HFF-Myc (cell line): Measurements from ENCODE around the gene PDK2.

Source experiments
- DNase-seq: peaks from one replicate; pipeline ENCODE4 v3.0.0-alpha.2; 2011; ENCODE audit warnings: low read depth; ENCODE audit errors: extremely low read depth
- H3K4me3 ChIP-seq: replicated peaks from 2 replicates; pipeline ENCODE4 v1.5.1; 2011; ENCODE audit warnings: low read depth, mild to moderate bottlenecking, control low read depth, low read length
- TF ChIP-seq, protein P1 (sequence below): IDR thresholded peaks from 2 replicates; pipeline ENCODE4 v1.5.1; 2012; ENCODE audit warnings: mild to moderate bottlenecking, low read depth, low read length, control low read depth; ENCODE audit errors: missing control alignments

The PDK2 gene

DNA sequence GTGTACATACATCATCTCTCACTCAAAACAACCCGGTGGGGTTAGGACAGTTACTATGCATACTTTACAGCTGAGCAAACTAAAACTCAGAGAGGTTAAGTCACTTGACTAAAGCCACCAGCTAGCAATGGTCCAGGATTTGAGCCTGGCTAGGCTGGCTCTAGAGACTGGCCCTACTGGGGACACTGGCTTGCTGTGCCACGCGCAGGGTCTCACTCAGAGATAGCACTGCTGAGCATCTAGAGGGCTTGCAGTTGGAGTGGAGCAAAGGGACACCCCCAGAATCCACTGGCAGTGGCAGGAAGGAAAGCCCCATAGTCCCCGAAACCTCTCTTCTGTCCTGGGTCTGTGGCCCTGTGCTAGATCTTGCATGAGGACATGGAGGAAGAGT, 23.7 kb downstream of the PDK2 start:
- H3K4me3 ChIP-seq, result no peak overlapping the region
- DNase-seq, result no peak
- TF ChIP-seq, protein P1, sequence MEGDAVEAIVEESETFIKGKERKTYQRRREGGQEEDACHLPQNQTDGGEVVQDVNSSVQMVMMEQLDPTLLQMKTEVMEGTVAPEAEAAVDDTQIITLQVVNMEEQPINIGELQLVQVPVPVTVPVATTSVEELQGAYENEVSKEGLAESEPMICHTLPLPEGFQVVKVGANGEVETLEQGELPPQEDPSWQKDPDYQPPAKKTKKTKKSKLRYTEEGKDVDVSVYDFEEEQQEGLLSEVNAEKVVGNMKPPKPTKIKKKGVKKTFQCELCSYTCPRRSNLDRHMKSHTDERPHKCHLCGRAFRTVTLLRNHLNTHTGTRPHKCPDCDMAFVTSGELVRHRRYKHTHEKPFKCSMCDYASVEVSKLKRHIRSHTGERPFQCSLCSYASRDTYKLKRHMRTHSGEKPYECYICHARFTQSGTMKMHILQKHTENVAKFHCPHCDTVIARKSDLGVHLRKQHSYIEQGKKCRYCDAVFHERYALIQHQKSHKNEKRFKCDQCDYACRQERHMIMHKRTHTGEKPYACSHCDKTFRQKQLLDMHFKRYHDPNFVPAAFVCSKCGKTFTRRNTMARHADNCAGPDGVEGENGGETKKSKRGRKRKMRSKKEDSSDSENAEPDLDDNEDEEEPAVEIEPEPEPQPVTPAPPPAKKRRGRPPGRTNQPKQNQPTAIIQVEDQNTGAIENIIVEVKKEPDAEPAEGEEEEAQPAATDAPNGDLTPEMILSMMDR, result no peak

DNA sequence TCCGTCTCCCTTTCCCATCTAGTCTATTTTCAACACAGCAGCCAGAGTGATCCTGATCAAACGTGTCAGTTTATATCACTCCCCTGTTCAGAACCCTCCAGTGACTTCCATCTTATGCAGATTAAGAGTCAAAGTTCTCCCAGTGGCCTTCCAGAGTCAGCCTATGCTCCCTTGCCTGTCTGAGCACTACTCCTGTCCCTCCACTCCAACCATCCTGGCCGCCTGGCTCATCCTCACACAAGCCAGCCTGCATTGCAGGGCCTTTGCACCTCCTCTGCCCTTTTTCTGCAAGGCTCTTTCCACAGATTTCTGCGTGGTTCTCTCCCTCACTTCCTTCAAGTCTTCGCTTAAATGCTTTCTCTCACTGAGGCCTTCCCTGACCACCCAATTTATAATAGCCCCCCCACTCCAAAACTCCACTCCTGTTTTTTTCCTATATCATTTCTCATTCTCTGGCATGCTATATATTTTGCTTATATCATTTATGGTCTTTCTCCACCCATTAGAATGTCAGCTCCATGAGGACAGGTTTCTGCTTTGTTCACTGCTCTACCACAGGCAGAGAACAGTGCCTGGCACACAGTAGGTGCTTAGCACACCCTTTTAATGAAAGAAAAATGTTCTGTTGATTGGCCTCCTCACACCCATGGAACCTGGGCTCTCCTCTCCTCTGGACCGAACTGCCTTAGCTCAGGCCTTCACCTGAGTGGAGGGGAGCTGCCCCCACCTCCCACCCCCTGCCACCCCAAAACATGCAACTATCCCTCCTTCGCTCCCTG, 25.5 kb downstream of the PDK2 start:
- no peak for DNase-seq
- TF ChIP-seq, protein P1, result no peak
- H3K4me3 ChIP-seq, result no peak overlapping the region

DNA sequence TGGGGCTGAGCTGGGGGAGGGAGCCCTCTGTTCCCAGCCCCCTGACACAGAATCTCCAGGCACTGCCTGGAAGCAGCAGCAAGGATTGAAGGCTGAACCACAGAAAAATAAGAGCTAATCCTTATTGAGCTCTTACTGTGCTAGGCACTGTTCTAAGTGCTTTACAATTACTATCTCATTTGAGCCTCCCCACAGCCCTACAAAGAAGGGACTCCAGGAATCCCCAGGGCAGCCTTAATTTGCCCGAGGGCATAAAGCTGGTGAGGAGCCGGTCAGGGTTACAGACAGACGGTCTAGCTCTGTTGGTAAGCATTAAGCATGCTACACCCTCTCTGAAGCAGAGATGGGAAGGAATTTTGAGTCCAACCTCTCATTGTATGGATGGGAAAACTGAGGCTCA, 27.8 kb downstream of the PDK2 start:
- TF ChIP-seq, protein P1, result no peak
- H3K4me3 ChIP-seq, result no peak overlapping the region
- no peak for DNase-seq

DNA sequence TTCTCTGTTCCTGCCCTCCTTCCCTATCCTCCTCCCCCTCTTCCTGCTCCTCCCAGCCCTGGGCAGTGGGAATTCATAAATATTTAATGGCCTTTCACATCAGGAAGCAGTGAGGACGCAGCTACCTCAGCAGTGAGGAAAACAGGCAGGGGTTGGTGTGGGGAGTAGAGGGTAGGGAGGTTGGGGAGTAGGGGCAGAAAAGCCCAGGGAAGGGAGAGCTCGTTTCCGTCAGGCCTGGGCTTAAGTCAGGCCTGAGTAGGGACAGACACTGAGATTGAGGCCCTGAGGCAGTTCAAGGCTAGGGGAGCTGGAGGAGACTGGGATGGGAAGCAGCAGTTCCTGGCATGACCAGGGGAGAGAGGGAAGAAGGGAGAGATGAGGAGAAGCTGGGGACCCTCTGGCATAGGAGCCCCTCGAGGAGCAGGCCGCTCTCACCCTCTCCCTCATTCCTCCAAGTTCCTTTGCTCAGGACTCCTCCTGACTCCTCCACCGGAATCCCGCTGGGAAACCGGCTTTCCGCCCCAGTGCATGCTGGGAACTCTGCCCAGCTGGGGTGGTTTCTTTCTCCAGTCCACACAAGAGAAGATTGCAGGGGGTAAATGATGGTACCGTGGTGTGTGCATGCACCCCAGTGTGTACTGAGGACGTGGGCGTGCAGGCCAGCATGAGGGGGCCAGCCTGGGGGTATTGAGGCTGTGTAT, 28.6 kb downstream of the PDK2 start:
- DNase-seq, result no peak
- no peak overlapping the region for H3K4me3 ChIP-seq
- TF ChIP-seq, protein P1, result no peak

DNA sequence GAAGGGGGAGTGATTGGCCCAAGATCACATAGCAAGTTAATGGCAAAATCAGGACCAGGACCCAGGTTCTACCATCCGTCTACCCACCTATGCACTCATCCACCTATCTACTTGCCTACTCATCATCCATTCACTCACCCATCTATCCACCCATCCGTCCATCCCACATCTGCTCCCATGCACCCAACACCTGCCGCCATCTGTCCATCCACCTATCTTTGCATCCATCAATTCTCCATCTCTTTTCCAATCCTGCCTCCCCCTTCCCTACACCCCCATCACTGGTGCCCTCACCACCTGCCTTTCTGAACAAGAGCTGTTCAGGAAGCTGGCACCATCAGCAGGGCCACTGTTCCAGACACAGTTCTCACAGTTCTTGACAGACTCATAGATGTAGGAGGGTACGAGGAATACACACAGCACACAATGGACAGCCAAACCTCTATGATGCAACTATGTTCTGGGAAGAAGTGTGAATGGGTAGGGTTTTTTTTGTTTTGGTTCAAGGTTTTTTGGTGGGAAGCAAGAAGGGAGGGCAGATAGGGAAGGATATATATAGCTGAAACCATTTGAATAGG, 30.4 kb downstream of the PDK2 start:
- DNase-seq, result no peak
- TF ChIP-seq, protein P1, result no peak
- H3K4me3 ChIP-seq, result no peak overlapping the region

DNA sequence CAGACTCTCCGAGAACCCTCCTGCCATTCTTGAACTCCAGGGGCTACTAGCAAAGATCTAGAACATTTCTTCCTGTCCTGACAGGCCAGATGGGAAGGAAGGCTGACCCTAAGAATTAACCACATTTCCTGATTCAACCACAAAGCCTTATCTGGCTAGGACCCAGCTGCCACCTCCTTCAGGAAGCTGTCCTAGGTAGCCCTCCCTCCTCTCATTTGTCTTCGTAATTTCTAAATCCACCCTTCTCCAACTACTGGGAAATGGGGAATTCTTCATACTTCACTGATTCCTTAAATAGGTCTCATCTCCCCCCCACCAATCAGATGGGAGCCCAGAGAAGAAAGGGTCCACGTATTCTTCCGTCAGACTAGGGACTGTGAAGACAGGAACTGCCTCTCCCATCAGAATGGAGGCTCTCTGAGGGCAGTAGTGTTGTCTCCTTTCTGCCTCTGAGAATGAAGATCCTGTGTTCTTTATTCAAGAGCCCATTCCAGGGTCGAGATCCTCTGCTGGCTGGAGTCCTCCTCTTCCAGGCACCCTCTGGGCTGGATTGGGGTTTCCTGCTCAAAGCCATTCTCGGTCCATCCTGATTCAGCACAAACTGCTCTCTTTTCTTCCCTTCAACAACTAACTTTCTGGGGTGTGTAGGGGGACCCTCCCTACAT, 32.7 kb downstream of the PDK2 start:
- no peak overlapping the region for H3K4me3 ChIP-seq
- TF ChIP-seq, protein P1, result no peak
- no peak for DNase-seq
